NK-92 treated with Interleukin-12 subunit alpha and Interleukin-12 subunit beta, amount 100 ng/mL, for 24 hours (cell line): ENCODE measurements around the gene ADAMTS14.
A peak's percentile ranks its signal among the peaks of the same experiment; 100 is the strongest.

Source experiments
- DNase-seq: peaks from one replicate; lab custom pipeline; 2025; lab: John Stamatoyannopoulos, UW

The ADAMTS14 gene

GRCh38 chr10:70784016-70784415 is 111.7 kb downstream of the ADAMTS14 start:
- no peak for DNase-seq

- no peak for DNase-seq
Observed at GRCh38 chr10:70784471-70784870, 112.2 kb downstream of the ADAMTS14 start.

- DNase-seq, result peak; percentile 21
Observed at GRCh38 chr10:70785190-70785589, 112.9 kb downstream of the ADAMTS14 start, which contains the start of gene TBATA. Gene TBATA, minus strand, starts transcription at chr10:70785377. Its CDS starts 1,998 bp downstream, at chr10:70783379.

GRCh38 chr10:70786799-70787415 is 114.6 kb downstream of the ADAMTS14 start:
- peak; percentile 12 for DNase-seq

- no peak for DNase-seq
Observed at GRCh38 chr10:70791386-70792039, 119.2 kb downstream of the ADAMTS14 start.

- DNase-seq, result no peak
Observed at GRCh38 chr10:70795613-70796012, 123.3 kb downstream of the ADAMTS14 start.

GRCh38 chr10:70797840-70798239 is 125.5 kb downstream of the ADAMTS14 start:
- no peak for DNase-seq

GRCh38 chr10:70799124-70799523 is 126.8 kb downstream of the ADAMTS14 start:
- DNase-seq, result no peak

GRCh38 chr10:70801854-70802253 is 129.5 kb downstream of the ADAMTS14 start:
- DNase-seq, result no peak

GRCh38 chr10:70803775-70804420 is 131.6 kb downstream of the ADAMTS14 start:
- no peak for DNase-seq

- no peak for DNase-seq
Observed at GRCh38 chr10:70804421-70804808, 132.1 kb downstream of the ADAMTS14 start.

- DNase-seq, result no peak
Observed at GRCh38 chr10:70805619-70806215, 133.4 kb downstream of the ADAMTS14 start.

- DNase-seq, result no peak
Observed at GRCh38 chr10:70806841-70807240, 134.5 kb downstream of the ADAMTS14 start.

- no peak for DNase-seq
Observed at GRCh38 chr10:70807556-70807955, 135.2 kb downstream of the ADAMTS14 start.

- no peak for DNase-seq
Observed at GRCh38 chr10:70809011-70809611, 136.8 kb downstream of the ADAMTS14 start.

GRCh38 chr10:70809726-70810125 is 137.4 kb downstream of the ADAMTS14 start:
- DNase-seq, result no peak

- no peak for DNase-seq
Observed at GRCh38 chr10:70810967-70811366, 138.7 kb downstream of the ADAMTS14 start.

- no peak for DNase-seq
Observed at GRCh38 chr10:70811881-70812280, 139.6 kb downstream of the ADAMTS14 start.
